ENCODE measurements around the gene KITLG. TPM values are rescaled to one million over a fixed set of nuclear protein-coding genes. Genes with fewer than 3 reads are reported as not detected.

Gene KITLG
- total RNA-seq, 2 donors from 2014 or later, result 3.5 to 9.6 TPM

DNA sequence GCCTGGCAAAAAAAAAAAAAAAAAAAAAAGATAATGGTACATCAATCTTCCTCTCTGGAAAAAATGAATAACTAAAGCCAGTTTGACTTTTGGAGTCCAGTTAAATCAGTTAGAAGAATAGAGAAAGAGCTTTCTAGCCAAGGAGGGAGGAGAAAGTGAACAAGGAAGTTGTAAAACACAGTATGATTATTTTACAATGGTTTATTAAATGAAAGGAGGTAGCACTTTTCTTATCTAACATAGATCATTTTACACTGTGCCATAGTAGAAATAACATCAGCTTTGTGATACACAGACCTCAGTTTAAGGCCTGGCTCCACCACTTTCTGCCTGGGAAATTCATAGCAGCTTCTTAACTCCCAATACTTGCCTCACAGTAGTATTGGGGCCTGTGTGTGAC lies 15.4 kb upstream of the KITLG start:
- TF ChIP-seq, protein P1, sequence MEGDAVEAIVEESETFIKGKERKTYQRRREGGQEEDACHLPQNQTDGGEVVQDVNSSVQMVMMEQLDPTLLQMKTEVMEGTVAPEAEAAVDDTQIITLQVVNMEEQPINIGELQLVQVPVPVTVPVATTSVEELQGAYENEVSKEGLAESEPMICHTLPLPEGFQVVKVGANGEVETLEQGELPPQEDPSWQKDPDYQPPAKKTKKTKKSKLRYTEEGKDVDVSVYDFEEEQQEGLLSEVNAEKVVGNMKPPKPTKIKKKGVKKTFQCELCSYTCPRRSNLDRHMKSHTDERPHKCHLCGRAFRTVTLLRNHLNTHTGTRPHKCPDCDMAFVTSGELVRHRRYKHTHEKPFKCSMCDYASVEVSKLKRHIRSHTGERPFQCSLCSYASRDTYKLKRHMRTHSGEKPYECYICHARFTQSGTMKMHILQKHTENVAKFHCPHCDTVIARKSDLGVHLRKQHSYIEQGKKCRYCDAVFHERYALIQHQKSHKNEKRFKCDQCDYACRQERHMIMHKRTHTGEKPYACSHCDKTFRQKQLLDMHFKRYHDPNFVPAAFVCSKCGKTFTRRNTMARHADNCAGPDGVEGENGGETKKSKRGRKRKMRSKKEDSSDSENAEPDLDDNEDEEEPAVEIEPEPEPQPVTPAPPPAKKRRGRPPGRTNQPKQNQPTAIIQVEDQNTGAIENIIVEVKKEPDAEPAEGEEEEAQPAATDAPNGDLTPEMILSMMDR (IDR thresholded peaks at IDR 0.05), result no peak
- no peaks in the 10 kb centered on the region for H3K36me3 ChIP-seq
- H3K27me3 ChIP-seq, result no peaks in the 10 kb centered on the region
- H3K4me1 ChIP-seq, result no peaks in the 10 kb centered on the region
- no peaks in the 10 kb centered on the region for H3K9me3 ChIP-seq
- H3K4me3 ChIP-seq, result no peak overlapping the region
- no peak for DNase-seq (ENCODE audit: low spot score)
- no peak overlapping the region for H3K27ac ChIP-seq

DNA sequence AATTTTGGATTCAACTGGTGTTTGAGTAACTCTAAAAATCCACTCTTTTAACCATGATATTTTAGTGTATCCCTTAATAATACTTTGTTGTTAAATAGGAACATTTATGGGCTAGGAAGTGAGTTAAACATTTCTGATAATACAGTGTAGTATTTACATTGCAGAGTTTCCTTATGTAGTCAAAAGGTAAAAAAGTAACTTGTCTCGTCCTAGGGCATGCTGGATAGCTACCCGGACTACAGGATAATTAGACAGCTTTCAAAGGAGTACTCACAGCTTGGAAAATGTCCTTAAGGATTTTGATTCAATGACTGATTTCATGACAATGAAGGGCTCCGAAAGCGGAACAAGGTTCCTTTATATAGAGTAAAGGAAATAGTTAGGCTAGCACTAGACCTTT lies 14.5 kb upstream of the KITLG start:
- H3K36me3 ChIP-seq, result no peaks in the 10 kb centered on the region
- DNase-seq (ENCODE audit: low spot score), result no peak

DNA sequence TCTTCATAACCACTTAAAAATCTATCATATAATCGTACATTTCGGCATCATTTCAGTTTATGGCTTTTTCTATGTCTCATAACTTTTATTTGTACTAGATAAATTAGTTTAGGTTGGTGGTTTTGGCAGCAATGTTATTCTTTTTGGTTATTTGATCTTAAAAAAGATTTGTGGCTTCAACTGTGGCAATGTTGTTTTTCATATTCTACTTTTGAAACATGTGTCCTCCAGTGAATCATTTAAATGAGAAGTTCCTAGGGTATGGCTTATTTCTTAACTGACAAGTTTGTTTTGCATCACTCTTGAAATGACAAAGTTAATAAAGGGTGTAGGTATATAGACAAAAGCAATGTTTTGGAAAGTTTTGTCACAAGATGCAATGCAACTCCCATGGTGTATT lies 11.1 kb upstream of the KITLG start:
- TF ChIP-seq, protein P1 (IDR thresholded peaks at IDR 0.05), result no peak
- H3K36me3 ChIP-seq, result no peaks in the 10 kb centered on the region
- no peaks in the 10 kb centered on the region for H3K27me3 ChIP-seq
- peaks cover 0 to 7% of the 10 kb centered on the region in 2 donors for H3K9me3 ChIP-seq
- no peak overlapping the region for H3K4me3 ChIP-seq
- H3K4me1 ChIP-seq, result no peaks in the 10 kb centered on the region
- no peak for DNase-seq (ENCODE audit: low spot score)
- no peak overlapping the region for H3K27ac ChIP-seq

More for the DNA sequence above, 14.5 kb upstream of the KITLG start:
- TF ChIP-seq, protein P1 (IDR thresholded peaks at IDR 0.05), result no peak
- no peaks in the 10 kb centered on the region for H3K27me3 ChIP-seq
- no peak overlapping the region for H3K4me3 ChIP-seq
- H3K4me1 ChIP-seq, result no peaks in the 10 kb centered on the region
- H3K9me3 ChIP-seq, result no peaks in the 10 kb centered on the region
- no peak overlapping the region for H3K27ac ChIP-seq

DNA sequence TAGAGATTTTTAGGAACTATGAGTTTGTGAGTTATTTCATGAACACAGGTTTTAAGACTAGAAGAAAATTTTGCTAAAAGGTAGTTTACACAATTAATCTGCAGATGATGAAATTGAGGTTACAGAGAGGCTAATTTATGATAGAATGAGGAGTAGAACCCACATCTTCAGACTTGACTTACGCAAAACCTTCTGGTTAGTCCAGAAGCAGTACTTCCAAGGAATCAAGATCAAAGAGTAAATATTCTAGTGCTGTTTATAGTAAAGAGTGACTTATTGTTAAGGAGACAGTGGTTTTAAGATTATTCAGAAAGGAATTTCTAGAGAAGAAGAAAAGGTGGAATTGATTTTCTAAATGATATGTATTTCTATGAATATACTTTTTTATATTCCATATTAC lies 10.6 kb upstream of the KITLG start:
- H3K4me3 ChIP-seq, result no peak overlapping the region
- H3K36me3 ChIP-seq, result no peaks in the 10 kb centered on the region
- H3K9me3 ChIP-seq, result peaks cover 0 to 12% of the 10 kb centered on the region in 2 donors
- TF ChIP-seq, protein P1 (IDR thresholded peaks at IDR 0.05), result no peak
- no peaks in the 10 kb centered on the region for H3K27me3 ChIP-seq
- no peak overlapping the region for H3K27ac ChIP-seq
- no peak for DNase-seq (ENCODE audit: low spot score)
- no peaks in the 10 kb centered on the region for H3K4me1 ChIP-seq

DNA sequence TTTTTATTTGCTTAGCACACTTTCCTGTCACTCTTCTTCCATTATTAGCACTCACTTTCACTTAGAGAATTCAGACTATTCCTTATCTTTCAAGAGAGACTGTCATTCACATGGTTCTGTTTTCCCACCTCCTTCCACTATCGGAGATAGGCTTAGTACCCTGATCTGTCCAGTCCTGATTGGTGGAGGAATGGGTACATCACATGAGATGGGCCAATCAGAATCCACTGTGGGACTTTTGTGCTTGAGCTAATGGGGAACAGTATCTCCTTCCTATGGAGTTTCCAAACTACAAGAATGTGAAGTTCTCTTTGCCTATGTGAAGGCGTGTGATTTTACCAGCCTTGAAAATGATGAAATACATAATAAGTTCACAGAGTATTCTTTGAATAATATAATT lies 4.8 kb upstream of the KITLG start:
- no peak for DNase-seq (ENCODE audit: low spot score)
- TF ChIP-seq, protein P1 (IDR thresholded peaks at IDR 0.05), result no peak
- Histone ChIP-seq H3K4me1 (no peaks in the 10 kb centered on the region), H3K36me3 (no peaks in the 10 kb centered on the region), H3K9me3 (peaks cover 0 to 15% of the 10 kb centered on the region in 2 donors), H3K27ac (no peak overlapping the region), H3K4me3 (no peak overlapping the region), H3K27me3 (no peaks in the 10 kb centered on the region)

DNA sequence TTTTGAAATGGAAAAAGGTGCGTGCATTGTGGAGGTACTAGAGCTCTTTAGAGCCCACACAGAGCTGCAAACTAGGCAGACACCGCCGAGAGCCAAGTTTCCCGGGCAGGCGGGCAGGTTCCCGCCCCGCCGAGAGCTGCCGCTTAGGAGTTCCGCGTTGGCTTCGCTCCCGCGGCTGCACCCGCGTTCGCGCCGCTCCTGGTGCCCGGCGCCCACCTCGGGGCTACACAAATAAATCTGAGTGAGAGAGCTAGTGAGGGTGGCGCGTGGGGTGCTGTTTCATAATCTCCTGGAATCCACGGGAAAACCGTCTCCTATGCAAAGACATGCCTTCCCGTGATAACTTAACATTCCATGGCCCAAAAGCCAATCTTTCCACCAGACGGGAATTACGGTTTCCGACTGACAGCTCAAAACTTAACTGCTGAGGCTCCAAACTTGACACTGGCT lies 645 bp downstream of the KITLG start:
- TF ChIP-seq, protein P1 (IDR thresholded peaks at IDR 0.05), result no peak

More for the DNA sequence above, 645 bp downstream of the KITLG start:
- Histone ChIP-seq H3K36me3 (no peaks in the 10 kb centered on the region), H3K4me1 (peaks cover 0 to 27% of the 10 kb centered on the region in 2 donors), H3K27ac (peak overlapping the region; percentile 63 to 74), H3K4me3 (peak overlapping the region; percentile 53 to 65), H3K9me3 (no peaks in the 10 kb centered on the region), H3K27me3 (no peaks in the 10 kb centered on the region)
- DNase-seq (ENCODE audit: low spot score), result no peak

Data from right atrium auricular region (tissue), 2 donors.